ENCODE data around the gene PEX1.
"Not testable (repeated sequence)": the region's sequence is repeated elsewhere in the genome, so short reads cannot be mapped to it uniquely, and the experiment has no call there.

DNA sequence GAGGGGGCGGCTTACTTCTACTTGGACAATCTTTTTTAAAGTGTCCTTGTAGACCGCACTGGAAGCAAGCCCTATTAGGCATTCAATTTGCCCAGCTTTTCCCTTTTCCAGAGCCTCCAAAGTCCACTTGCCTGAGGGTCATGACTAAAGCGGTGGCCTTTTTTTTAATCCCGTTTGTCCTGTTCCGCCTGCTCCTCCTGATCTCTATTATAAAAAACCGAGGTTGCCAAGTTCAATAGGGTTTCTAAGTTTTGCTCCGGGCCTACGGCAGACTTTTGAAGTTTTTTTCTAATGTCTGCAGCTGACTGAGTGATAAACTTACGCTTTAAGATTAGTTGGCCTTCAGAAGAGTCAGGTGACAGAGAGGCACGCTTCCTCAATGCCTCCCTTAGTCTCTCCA lies 54.3 kb downstream of the PEX1 start:
- TF ChIP-seq EZH2 (IDR thresholded peaks at IDR 0.05; ENCODE audit: low read depth); CTCF (conservative IDR thresholded peaks at IDR 0.05): not testable (repeated sequence)
